ENCODE measurements around the gene CACNA2D1. TPM values are rescaled to one million over a fixed set of nuclear protein-coding genes. Genes with fewer than 3 reads are reported as not detected.

CACNA2D1 gene
- total and polyA plus RNA-seq, 7 donors: 0.23 to 115 (median 59.7) TPM

DNA sequence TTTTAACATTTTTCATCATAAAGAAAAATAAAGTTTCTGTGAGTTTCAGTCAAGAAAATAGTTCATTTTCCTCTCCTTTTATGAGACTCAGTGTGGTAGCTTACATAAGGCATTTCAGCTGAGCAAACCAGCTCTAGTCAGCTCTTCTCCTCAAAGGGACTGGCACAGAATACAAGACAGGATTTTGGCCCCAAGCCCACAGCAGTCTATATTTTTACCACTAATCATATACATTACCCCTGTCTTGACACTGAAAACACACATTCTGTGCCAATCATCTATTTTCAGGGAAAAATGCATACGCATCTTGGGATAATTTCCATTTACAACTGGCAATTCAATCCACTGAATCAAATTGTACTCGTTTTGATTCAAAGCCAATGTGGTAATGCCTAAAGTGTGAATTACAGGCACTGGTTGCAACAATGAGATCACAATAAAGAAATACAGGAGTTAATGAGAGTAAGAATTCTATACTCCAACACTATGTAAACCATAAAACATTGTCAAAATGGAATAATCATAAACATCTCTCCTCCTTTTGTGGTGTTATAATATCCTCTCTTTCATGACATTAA, 186.4 kb downstream of the CACNA2D1 start:
- H3K27ac ChIP-seq: peak overlapping the region in 2 of 4 donors; percentile 41 to 70
- DNase-seq: no peak
- H3K27me3 ChIP-seq: no peaks in the 10 kb centered on the region
- H3K4me3 ChIP-seq: no peak overlapping the region
- H3K4me1 ChIP-seq: peaks cover 0 to 19% (median 16%) of the 10 kb centered on the region in 4 donors
- no peak for TF ChIP-seq POLR2AphosphoS5 (IDR thresholded peaks at IDR 0.05)
- TF ChIP-seq, protein P1, sequence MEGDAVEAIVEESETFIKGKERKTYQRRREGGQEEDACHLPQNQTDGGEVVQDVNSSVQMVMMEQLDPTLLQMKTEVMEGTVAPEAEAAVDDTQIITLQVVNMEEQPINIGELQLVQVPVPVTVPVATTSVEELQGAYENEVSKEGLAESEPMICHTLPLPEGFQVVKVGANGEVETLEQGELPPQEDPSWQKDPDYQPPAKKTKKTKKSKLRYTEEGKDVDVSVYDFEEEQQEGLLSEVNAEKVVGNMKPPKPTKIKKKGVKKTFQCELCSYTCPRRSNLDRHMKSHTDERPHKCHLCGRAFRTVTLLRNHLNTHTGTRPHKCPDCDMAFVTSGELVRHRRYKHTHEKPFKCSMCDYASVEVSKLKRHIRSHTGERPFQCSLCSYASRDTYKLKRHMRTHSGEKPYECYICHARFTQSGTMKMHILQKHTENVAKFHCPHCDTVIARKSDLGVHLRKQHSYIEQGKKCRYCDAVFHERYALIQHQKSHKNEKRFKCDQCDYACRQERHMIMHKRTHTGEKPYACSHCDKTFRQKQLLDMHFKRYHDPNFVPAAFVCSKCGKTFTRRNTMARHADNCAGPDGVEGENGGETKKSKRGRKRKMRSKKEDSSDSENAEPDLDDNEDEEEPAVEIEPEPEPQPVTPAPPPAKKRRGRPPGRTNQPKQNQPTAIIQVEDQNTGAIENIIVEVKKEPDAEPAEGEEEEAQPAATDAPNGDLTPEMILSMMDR (IDR thresholded peaks at IDR 0.05): no peak
- TF ChIP-seq POLR2A (IDR thresholded peaks at IDR 0.05): no peak
- TF ChIP-seq EP300 (IDR thresholded peaks at IDR 0.05): no peak
- H3K36me3 ChIP-seq: no peaks in the 10 kb centered on the region
- no peaks in the 10 kb centered on the region for H3K9me3 ChIP-seq
- intact Hi-C loops (cut with DNase I): no loop called here
- 19 to 70% methylated on average over 2 of the region's 2 CpGs for WGBS, 2 donors

DNA sequence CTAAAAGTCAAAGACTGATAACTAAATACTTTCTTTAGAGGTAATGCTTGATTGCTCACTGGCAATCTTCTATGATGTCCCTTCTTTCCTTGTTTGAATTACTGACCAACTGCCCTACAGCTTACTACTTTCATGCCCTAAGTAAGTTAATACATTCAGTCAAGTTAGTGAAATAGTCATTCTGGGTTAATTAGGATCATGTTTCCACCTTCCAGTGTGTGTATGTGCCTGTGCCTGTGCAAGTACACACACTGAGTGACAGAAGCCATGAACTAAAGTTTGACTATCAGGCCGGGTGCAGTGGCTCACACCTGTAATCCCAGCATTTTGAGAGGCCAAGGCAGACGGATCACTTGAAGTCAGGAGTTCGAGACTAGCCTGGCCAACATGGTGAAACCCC, 187.9 kb downstream of the CACNA2D1 start:
- Histone ChIP-seq H3K9me3 (no peaks in the 10 kb centered on the region), H3K27ac (no peak overlapping the region), H3K36me3 (no peaks in the 10 kb centered on the region), H3K4me3 (no peak overlapping the region), H3K27me3 (no peaks in the 10 kb centered on the region), H3K4me1 (peaks cover 0 to 19% (median 16%) of the 10 kb centered on the region in 4 donors)
- no peak for DNase-seq
- WGBS, 2 donors: 68 to 83% methylated on average over 3 of the region's 3 CpGs
- TF ChIP-seq POLR2AphosphoS5 (IDR thresholded peaks at IDR 0.05) (no peak), EP300 (IDR thresholded peaks at IDR 0.05) (no peak), POLR2A (IDR thresholded peaks at IDR 0.05) (no peak)
- TF ChIP-seq, protein P1 (IDR thresholded peaks at IDR 0.05): no peak
- intact Hi-C loops (cut with DNase I): no loop called here

DNA sequence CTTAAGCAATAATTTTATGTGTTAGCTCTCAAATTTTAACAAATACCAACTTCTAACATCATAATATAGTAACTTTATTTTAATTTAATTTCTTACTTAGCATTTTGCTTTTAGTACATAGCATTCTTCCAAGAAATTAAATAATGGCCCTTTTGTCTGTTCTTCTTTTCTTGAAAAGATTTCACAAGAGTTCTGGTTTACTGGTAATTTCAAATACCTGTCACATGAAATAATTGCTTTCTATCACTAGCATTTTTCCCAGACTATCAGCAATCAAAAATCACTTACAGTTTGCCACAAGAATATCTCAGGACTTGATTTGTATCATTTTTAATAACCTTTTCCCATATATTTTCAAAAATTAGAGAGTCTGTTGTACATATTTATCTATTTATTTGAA, 193.0 kb downstream of the CACNA2D1 start:
- Histone ChIP-seq H3K4me3 (no peak overlapping the region), H3K36me3 (no peaks in the 10 kb centered on the region), H3K27ac (no peak overlapping the region), H3K9me3 (no peaks in the 10 kb centered on the region), H3K27me3 (no peaks in the 10 kb centered on the region), H3K4me1 (peaks cover 0 to 5% (median 2%) of the 10 kb centered on the region in 4 donors)
- TF ChIP-seq POLR2AphosphoS5 (IDR thresholded peaks at IDR 0.05) (no peak), EP300 (IDR thresholded peaks at IDR 0.05) (no peak), POLR2A (IDR thresholded peaks at IDR 0.05) (no peak)
- TF ChIP-seq, protein P1 (IDR thresholded peaks at IDR 0.05): no peak
- no peak for DNase-seq
- intact Hi-C loops (cut with DNase I): no loop called here

DNA sequence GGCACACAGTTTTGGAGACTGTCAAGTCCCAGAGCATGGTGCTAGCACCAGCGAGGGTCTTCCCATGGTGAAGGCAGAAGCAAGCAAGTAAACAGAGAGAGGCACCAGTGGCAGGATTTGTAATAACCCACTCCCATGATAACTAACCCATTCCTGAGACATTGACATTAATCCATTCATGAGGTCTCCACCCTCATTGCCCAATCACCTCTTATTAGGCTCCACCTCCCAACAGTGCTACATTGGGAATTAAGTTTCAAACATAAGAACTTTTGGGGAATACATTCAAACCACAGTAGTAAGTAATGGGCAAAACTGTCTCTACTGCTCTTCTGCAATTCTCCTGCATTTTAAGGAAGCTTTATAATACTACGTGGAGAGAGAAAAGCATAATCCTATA, 193.6 kb downstream of the CACNA2D1 start:
- no peaks in the 10 kb centered on the region for H3K27me3 ChIP-seq
- intact Hi-C loops (cut with DNase I): no loop called here
- 83 to 94% methylated on average over 2 of the region's 2 CpGs for WGBS, 2 donors

More for the DNA sequence above, 193.6 kb downstream of the CACNA2D1 start:
- TF ChIP-seq, protein P1 (IDR thresholded peaks at IDR 0.05): no peak
- TF ChIP-seq EP300 (IDR thresholded peaks at IDR 0.05) (no peak), POLR2AphosphoS5 (IDR thresholded peaks at IDR 0.05) (no peak), POLR2A (IDR thresholded peaks at IDR 0.05) (no peak)
- peaks cover 0 to 8% (median 2%) of the 10 kb centered on the region in 4 donors for H3K4me1 ChIP-seq
- no peaks in the 10 kb centered on the region for H3K36me3 ChIP-seq
- no peaks in the 10 kb centered on the region for H3K9me3 ChIP-seq
- no peak overlapping the region for H3K27ac ChIP-seq
- no peak overlapping the region for H3K4me3 ChIP-seq
- no peak for DNase-seq
